Esophagus muscularis mucosa (tissue), 4 donors: Measurements from ENCODE around the gene COQ9. TPM values are rescaled to one million over a fixed set of nuclear protein-coding genes. Genes with fewer than 3 reads are reported as not detected.

Experiments used
- DNase-seq: peaks from one replicate; pipeline ENCODE4 v3.0.0-alpha.2; 2017; ENCODE audit errors: extremely low spot score
- H3K27ac ChIP-seq, 4 donors: fragments of 200-600 bp; sonication (generic); replicated peaks in 1 of 4; 1 replicate in 3 of 4; 2 replicates in 1 of 4; pipeline ENCODE4 v1.5.1; 2016 to 2019; ENCODE audit warnings: mild to moderate bottlenecking in 1 of 4
- H3K27me3 ChIP-seq, 4 donors: fragments of 200-600 bp; sonication (generic); one replicate each; pipeline versions ENCODE4 v1.5.1 to v1.6.0; 2016 to 2019
- H3K36me3 ChIP-seq, 4 donors: fragments of 200-600 bp; sonication (generic); one replicate each; pipeline ENCODE4 v1.5.1; 2016 to 2019
- H3K4me1 ChIP-seq, 4 donors: fragments of 200-600 bp; sonication (generic); one replicate each; pipeline ENCODE4 v1.5.1; 2016 to 2019
- H3K4me3 ChIP-seq, 4 donors: fragments of 200-600 bp; sonication (generic); 1 replicate in 2 of 4; 2 replicates in 2 of 4; pipeline ENCODE4 v1.5.1; 2016 to 2019; ENCODE audit warnings: mild to moderate bottlenecking in 4 of 4, moderate library complexity in 1 of 4
- H3K9me3 ChIP-seq, 4 donors: fragments of 200-600 bp; sonication (generic); 1 replicate in 3 of 4; 2 replicates in 1 of 4; pipeline ENCODE4 v1.5.1; 2016 to 2019
- EP300 ChIP-seq: sonication (generic); formaldehyde crosslinking; IDR thresholded peaks from one replicate; pipeline ENCODE4 v1.6.1; 2017; ENCODE audit warnings: antibody characterized with exemption
- POLR2A ChIP-seq: fragments of 450-650 bp; IDR thresholded peaks from one replicate; pipeline ENCODE4 v1.6.1; 2017; ENCODE audit warnings: antibody characterized with exemption, moderate library complexity, mild to moderate bottlenecking, low read depth
- POLR2AphosphoS5 ChIP-seq, 2 donors: sonication (generic); formaldehyde crosslinking; IDR thresholded peaks; one replicate each; pipeline ENCODE4 v1.6.1; 2017; ENCODE audit warnings: antibody characterized with exemption in 2 of 2
- WGBS: methylation state at CpG from one replicate; pipeline ENCODE4 v1.1.5; 2018; 5-methylcytosine and 5-hydroxymethylcytosine counted together
- intact Hi-C: fragments of 100-400 bp; cut with DNase I; formaldehyde crosslinking; loops from one replicate; pipeline ENCODE4 v1.15.1; 2023
- total RNA-seq, 4 donors: library from RNA; depleted of rRNA; stranded (reverse); fragments of >200 nt; gene quantifications; one replicate each; pipeline versions ENCODE4 v1.1.0 to v1.2.1, GENCODE V29; 2016
- TF ChIP-seq, protein P1 (sequence below), 3 experiments: fragments of 200-600 bp in 2 of 3; fragments of 450-650 bp in 1 of 3; sonication (generic) in 2 of 3; IDR thresholded peaks; one replicate each; pipeline ENCODE4 v1.5.1; 2017 to 2019; ENCODE audit warnings: antibody characterized with exemption in 3 of 3, mild to moderate bottlenecking in 2 of 3, moderate library complexity in 1 of 3

COQ9 gene
- total RNA-seq, 4 donors from 2014 or later = 77.2 to 115 (median 93.3) TPM

DNA sequence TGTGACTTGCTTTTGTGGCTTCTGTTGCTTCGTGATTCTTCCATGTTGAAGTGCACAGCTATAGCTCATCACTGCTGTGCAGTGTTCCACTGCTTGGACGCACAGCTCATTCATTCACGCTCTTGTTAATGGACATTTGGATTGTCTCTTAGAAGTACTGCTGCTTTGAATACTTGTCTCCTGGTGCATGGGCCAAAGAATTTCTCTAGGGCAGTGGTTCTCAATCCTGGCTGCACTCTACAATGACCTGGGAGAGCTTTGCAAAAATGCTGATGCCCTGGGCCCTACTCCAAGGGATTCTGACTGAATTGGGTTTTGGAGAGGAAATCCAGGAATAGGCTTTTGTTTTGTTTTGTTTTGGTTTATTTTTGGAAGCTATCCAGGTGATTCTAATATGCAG, 22.7 kb upstream of the COQ9 start:
- Histone ChIP-seq H3K4me1 (peaks cover 20 to 25% (median 22%) of the 10 kb centered on the region in 4 donors), H3K4me3 (no peak overlapping the region), H3K27me3 (no peaks in the 10 kb centered on the region), H3K9me3 (no peaks in the 10 kb centered on the region), H3K36me3 (peaks cover 14 to 32% (median 26%) of the 10 kb centered on the region in 4 donors), H3K27ac (peak overlapping the region in 1 of 4 donors; percentile 20)
- WGBS = 59% methylated on average over 3 of the region's 3 CpGs
- intact Hi-C loops = loop anchor here (5.0 kb wide), 1 partner anchor 332 kb away; the partner anchor contains the start of gene CPNE2
- no peak for DNase-seq
- TF ChIP-seq, protein P1, sequence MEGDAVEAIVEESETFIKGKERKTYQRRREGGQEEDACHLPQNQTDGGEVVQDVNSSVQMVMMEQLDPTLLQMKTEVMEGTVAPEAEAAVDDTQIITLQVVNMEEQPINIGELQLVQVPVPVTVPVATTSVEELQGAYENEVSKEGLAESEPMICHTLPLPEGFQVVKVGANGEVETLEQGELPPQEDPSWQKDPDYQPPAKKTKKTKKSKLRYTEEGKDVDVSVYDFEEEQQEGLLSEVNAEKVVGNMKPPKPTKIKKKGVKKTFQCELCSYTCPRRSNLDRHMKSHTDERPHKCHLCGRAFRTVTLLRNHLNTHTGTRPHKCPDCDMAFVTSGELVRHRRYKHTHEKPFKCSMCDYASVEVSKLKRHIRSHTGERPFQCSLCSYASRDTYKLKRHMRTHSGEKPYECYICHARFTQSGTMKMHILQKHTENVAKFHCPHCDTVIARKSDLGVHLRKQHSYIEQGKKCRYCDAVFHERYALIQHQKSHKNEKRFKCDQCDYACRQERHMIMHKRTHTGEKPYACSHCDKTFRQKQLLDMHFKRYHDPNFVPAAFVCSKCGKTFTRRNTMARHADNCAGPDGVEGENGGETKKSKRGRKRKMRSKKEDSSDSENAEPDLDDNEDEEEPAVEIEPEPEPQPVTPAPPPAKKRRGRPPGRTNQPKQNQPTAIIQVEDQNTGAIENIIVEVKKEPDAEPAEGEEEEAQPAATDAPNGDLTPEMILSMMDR (IDR thresholded peaks at IDR 0.05) = no peak
- TF ChIP-seq POLR2A (no peak), POLR2AphosphoS5 (IDR thresholded peaks at IDR 0.05) (no peak), EP300 (no peak)

DNA sequence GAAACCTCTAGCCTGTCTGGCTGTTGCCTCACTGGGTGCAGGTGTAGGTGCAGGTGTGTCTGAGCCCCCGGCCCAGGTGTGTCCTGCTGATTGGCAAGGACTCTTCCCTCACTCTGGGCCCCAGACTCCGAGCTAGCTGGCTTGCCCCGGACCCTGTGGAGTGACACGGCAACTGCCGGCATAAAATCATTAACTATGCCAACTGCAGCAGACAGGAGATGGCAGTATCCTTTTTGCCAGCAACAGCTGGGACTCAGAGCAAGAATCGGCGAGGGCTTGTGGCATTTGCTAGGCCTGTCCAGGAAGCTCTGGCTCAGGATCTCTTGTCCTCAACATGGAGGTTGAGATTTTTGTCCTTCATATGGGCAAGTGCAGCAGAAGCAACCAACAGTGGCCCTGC, 20.9 kb upstream of the COQ9 start:
- no peaks in the 10 kb centered on the region for H3K9me3 ChIP-seq
- DNase-seq = no peak
- H3K4me1 ChIP-seq = peaks cover 20 to 25% (median 22%) of the 10 kb centered on the region in 4 donors
- H3K36me3 ChIP-seq = peaks cover 31 to 50% (median 43%) of the 10 kb centered on the region in 4 donors
- no peak overlapping the region for H3K4me3 ChIP-seq
- no peaks in the 10 kb centered on the region for H3K27me3 ChIP-seq
- H3K27ac ChIP-seq = no peak overlapping the region
- intact Hi-C loops = no loop called here
- TF ChIP-seq, protein P1 (IDR thresholded peaks at IDR 0.05) = no peak
- 87% methylated on average over 5 of the region's 7 CpGs for WGBS

DNA sequence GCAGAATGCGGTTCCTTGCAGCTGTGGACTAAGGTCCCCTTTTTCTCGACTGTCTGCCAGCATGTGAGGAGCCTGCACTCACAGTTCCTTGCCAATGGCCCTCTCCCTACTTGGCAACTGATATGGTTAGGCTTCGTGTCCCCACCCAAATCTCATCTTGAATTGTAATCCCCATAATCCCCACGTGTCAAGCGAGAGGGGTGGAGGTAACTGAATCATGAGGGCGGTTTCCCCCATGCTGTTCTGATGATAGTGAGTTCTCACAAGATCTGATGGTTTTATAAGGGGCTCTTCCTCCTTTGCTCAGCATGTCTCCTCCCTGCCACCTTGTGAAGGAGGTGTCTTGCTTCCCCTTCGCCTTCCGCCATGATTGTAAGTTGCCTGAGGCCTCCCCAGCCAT, 20.0 kb upstream of the COQ9 start:
- Histone ChIP-seq H3K9me3 (no peaks in the 10 kb centered on the region), H3K27me3 (no peaks in the 10 kb centered on the region), H3K27ac (no peak overlapping the region), H3K4me1 (peaks cover 13 to 18% (median 14%) of the 10 kb centered on the region in 4 donors), H3K4me3 (no peak overlapping the region), H3K36me3 (peaks cover 41 to 59% (median 52%) of the 10 kb centered on the region in 4 donors)
- TF ChIP-seq, protein P1 (IDR thresholded peaks at IDR 0.05) = no peak
- TF ChIP-seq EP300 (no peak), POLR2AphosphoS5 (IDR thresholded peaks at IDR 0.05) (no peak)
- intact Hi-C loops = no loop called here
- WGBS = 88% methylated on average over 8 of the region's 8 CpGs
- no peak for DNase-seq

DNA sequence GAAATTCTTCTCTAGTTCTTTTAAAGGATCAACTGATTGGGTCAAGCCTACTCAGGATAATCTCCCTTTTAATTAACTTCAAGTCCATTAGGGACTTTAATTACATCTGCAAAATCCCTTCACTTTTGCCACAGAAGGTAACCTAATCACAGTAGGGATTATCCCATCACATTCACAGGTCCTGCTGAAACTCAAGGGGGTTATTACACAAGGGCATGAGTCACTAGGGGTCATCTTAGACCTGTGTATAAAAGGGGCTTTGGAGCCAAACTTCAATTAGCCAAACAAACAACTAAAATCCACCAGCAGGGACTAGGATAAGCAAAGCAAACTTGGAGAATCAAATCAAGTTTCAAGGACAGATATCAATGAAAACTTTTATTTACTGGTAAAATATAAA, 19.5 kb upstream of the COQ9 start:
- Histone ChIP-seq H3K27ac (no peak overlapping the region), H3K4me3 (no peak overlapping the region), H3K9me3 (no peaks in the 10 kb centered on the region), H3K36me3 (peaks cover 46 to 64% (median 58%) of the 10 kb centered on the region in 4 donors), H3K27me3 (no peaks in the 10 kb centered on the region), H3K4me1 (peaks cover 9 to 14% (median 10%) of the 10 kb centered on the region in 4 donors)
- intact Hi-C loops = no loop called here
- DNase-seq = no peak
- TF ChIP-seq, protein P1 (IDR thresholded peaks at IDR 0.05) = no peak
- TF ChIP-seq POLR2AphosphoS5 (IDR thresholded peaks at IDR 0.05) (no peak), POLR2A (no peak), EP300 (no peak)

DNA sequence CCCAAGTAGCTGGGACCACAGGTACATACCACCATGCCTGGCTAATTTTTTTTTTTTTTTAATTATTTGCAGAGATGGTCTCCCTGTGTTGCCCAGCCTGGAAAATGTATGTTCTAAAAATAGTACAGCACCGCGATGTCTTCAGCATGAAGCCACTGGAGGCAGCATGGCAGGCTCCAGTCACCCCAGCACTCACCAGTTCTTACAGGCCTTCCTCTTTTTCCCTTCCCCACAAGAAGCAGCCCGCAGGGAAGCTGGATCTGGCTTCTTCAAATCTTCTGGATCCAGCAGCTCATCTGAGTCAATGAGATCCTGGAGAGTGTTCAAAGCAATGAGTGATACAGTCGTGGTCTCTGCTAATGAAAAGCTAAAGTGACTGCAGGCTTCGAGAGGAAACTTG, 16.3 kb upstream of the COQ9 start:
- Histone ChIP-seq H3K4me3 (no peak overlapping the region), H3K27me3 (no peaks in the 10 kb centered on the region), H3K27ac (no peak overlapping the region), H3K36me3 (peaks cover 72 to 96% (median 89%) of the 10 kb centered on the region in 4 donors), H3K9me3 (no peaks in the 10 kb centered on the region), H3K4me1 (no peaks in the 10 kb centered on the region)
- WGBS = 80% methylated on average over 5 of the region's 5 CpGs
- TF ChIP-seq, protein P1 (IDR thresholded peaks at IDR 0.05) = no peak
- TF ChIP-seq POLR2AphosphoS5 (IDR thresholded peaks at IDR 0.05) (no peak), EP300 (no peak), POLR2A (no peak)
- intact Hi-C loops = no loop called here
- DNase-seq = no peak
